Fibroblast of villous mesenchyme (primary cell): ENCODE measurements around the gene RGS6. TPM values are rescaled to one million over a fixed set of nuclear protein-coding genes. Genes with fewer than 3 reads are reported as not detected.

Source experiments
- DNase-seq: peaks from one replicate; pipeline ENCODE4 v3.0.0-alpha.2; 2010; ENCODE audit warnings: low read depth
- H3K4me3 ChIP-seq: 2 replicates; pipeline ENCODE4 v1.5.1; 2011; ENCODE audit warnings: low read depth, mild to moderate bottlenecking, low read length
- CTCF ChIP-seq: IDR thresholded peaks from 2 replicates; pipeline ENCODE4 v1.5.1; 2012; ENCODE audit warnings: low read depth, mild to moderate bottlenecking, low read length; ENCODE audit not compliant: insufficient read depth
- total RNA-seq: library from RNA; depleted of rRNA; stranded (reverse); fragments of >200 nt; gene quantifications from 2 replicates; pipeline ENCODE4 v1.2.3, GENCODE V29; 2012

RGS6 gene
- total RNA-seq, 1 donor, result not detected

GRCh38 chr14:72543341-72543740 is 611.1 kb downstream of the RGS6 start:
- no peak overlapping the region for H3K4me3 ChIP-seq
- TF ChIP-seq CTCF, result no peak
- DNase-seq, result peak; percentile 30

- DNase-seq, result no peak
- no peak for TF ChIP-seq CTCF
- H3K4me3 ChIP-seq, result no peak overlapping the region
Measured at GRCh38 chr14:72544615-72545387, 612.6 kb downstream of the RGS6 start.

GRCh38 chr14:72545411-72546311 is 613.4 kb downstream of the RGS6 start:
- peak; percentile 23 for DNase-seq
- no peak overlapping the region for H3K4me3 ChIP-seq
- no peak for TF ChIP-seq CTCF

GRCh38 chr14:72546344-72547016 is 614.3 kb downstream of the RGS6 start:
- no peak for DNase-seq
- TF ChIP-seq CTCF, result no peak
- H3K4me3 ChIP-seq, result no peak overlapping the region

GRCh38 chr14:72547999-72548398 is 615.8 kb downstream of the RGS6 start:
- TF ChIP-seq CTCF, result peak; percentile 24
- peak; percentile 20 for DNase-seq
- no peak overlapping the region for H3K4me3 ChIP-seq

GRCh38 chr14:72549026-72549425 is 616.8 kb downstream of the RGS6 start:
- no peak for TF ChIP-seq CTCF
- no peak overlapping the region for H3K4me3 ChIP-seq
- DNase-seq, result no peak
